Fibroblast of lung (primary cell): Measurements from ENCODE around the gene ELMO1.

Experiments used
- CTCF ChIP-seq, 2 donors: IDR thresholded peaks in 1 of 2; conservative IDR thresholded peaks in 1 of 2; 1 replicate in 1 of 2; 2 replicates in 1 of 2; pipeline ENCODE4 v1.5.1; 2011 to 2012; ENCODE audit warnings: low read length in 2 of 2, control low read depth in 1 of 2, inconsistent platforms in 1 of 2, low read depth in 1 of 2, mild to moderate bottlenecking in 1 of 2
- EZH2 ChIP-seq: IDR thresholded peaks from 2 replicates; pipeline ENCODE4 v1.5.1; 2012; ENCODE audit warnings: low read length, control low read depth, mild to moderate bottlenecking; ENCODE audit errors: missing control alignments

GRCh38 chr7:36809086-36809485 lies 639.6 kb downstream of the ELMO1 start:
- TF ChIP-seq CTCF (conservative IDR thresholded peaks at IDR 0.05 in 1 of 2, IDR thresholded peaks at IDR 0.05 in 1 of 2; ENCODE audit: low read depth in 1 of 2, low read length in 2 of 2) (no peak), EZH2 (no peak)
